Suppressor macrophage (primary cell): ENCODE measurements around the gene PDLIM5.
"Not testable (repeated sequence)": the region's sequence is repeated elsewhere in the genome, so short reads cannot be mapped to it uniquely, and the experiment has no call there.

Experiments used
- DNase-seq, 4 experiments: peaks; one replicate each; pipeline ENCODE4 v3.0.0-alpha.2; 2020 to 2022

Gene PDLIM5

DNA sequence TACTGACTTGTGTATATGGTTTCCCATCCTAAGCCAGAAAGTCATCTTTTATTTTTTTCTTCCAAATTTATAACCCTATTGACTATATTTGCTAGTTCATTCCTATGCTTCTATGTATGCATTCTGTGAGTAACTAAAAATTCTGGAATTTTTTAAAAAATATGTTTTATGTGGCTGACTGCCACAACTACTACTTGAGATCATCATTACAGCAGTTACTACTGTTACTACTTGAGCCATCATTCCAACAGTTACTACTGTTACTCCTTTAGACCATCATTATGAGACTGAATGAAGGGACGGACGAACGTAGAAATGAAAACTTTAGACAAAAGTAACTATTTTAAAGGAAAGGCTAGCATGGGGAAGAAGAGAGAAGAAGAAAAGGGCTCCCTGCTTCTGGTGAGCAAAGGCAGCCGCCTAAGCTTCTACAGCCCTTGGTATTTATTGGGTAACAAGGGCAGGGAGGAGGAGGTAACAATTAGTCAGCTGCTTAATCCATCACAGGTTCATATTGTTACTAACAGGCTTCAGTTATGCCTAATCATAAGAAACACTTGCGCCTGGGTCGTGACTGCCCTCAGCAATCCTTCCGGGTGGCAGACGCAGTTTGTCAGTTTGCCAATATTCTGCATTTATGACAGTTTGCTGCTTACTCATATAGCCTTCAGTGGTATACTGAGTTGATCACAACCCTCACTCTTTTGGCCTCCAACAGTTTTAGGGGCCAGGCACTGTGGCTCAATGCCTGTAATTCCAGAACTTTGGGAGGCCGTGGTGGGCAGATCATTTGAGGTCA lies 80.4 kb downstream of the PDLIM5 start:
- DNase-seq, result no peak

GRCh38 chr4:94533405-94534223 lies 81.9 kb downstream of the PDLIM5 start:
- DNase-seq, result no peak

DNA sequence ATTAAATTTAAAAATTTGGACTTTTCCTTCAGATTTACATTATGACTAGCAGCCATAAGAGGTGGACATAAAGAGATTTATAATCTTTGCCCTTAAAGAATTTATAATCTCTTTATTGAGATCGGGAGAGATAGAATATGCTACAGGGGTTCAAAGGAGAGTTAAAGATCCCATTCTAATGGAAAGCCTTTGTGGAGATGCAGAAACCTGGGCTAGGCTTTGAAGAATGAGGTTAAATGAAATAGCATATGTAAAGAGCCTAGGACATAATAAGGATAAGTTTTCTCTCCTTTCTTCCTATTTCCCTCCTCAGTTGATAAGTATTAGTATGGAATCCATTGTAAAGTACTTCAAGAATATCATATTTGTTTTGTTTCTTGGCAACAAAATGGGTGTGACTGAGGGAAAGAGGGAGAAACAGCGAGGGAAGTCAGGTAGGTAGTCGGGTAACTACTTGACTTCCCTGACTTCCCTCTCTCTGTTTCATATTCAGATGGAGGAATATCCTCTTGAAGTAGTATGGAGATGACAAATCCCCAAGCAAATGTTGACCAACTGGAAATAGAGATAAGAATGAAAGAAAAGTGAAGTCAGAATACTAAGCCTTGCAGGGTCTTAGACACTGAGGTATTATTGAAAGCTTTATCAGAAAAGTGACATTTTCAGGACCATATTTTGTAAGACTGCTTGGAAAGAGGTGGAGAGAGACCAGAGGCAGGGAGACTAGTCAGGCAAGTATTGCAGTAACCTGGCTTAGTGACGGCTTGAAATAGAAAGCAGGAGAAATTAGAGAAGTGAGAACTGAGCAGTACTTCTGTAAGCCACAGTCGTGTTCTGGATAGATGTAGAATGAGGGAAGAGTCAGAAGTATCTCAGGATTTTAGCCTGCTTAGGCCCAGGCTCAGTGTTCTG lies 82.9 kb downstream of the PDLIM5 start:
- peak; percentile 44 to 72 (median 62) for DNase-seq

DNA sequence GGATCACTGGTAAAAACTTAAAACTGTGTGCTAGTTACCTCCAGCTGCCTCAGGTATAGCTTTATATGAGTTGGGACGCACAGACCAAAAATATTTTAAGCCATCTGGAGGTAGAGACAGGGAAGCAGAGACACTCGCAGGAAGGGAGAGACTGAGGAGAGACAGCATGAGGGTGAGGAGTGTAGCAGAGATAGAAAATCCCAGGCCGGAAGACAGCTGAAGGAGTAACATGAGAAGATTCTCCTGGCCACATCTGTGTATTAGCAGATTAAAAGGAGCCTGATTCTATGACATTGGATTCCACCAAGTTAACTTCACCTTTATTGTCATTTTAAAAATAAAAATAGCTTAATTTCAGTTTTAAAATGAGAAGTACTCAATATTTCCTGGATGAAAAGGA lies 84.3 kb downstream of the PDLIM5 start:
- DNase-seq, result no peak

GRCh38 chr4:94536649-94537469 lies 85.1 kb downstream of the PDLIM5 start:
- DNase-seq, result no peak

DNA sequence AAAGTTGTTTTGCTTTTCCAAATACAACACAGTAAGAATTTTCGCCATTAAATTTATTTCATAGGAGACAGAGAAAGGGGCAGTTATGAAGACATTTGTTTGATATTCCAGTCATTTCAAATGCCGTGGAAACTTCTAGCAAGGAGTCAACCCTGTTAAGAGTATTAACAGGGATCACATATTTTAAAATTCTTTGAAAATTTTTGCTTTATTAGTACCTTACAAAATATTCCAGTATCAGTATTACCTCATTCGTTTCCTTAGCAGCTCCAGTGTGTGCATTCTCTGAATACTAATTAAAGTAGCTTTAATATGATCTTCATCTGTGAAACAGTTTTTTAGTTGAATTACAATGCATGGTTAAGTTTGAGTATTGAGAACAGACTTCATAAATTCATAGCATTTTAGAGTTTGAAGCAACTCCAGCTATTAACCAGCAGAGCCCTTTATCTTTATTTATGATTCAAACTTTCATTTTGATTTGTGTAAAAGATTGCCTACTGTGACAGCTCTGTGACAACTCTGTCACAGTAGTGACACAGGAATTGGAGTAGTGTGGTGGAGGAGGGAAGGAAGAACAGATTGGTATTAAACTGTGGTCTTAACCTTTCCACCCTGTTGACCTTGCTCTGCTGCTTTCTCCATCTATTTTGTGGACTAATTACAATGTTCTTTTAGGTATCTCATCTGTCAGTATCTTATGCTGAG lies 86.3 kb downstream of the PDLIM5 start:
- no peak for DNase-seq

- DNase-seq, result no peak
These were observed 88.7 kb downstream of the PDLIM5 start for GRCh38 chr4:94540476-94540875.

DNA sequence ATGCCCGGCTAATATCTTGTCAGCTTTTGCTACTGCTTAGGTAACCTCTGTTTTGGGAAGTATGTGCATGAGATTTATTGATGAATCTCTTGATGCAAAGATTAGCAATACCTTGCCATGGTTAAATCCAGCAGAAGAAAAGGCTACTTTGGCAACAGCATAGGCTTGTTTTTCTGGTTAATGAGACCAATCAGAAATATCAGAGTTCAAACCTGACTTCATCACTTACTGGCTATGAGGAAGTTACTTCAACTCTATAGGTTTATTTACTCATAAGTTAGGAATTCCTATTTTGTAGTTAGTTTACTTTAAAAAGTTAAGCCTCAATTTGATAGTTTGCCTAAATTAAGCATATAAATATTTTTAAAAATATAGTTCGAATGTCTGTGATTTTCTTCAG lies 93.1 kb downstream of the PDLIM5 start:
- DNase-seq, result no peak

DNA sequence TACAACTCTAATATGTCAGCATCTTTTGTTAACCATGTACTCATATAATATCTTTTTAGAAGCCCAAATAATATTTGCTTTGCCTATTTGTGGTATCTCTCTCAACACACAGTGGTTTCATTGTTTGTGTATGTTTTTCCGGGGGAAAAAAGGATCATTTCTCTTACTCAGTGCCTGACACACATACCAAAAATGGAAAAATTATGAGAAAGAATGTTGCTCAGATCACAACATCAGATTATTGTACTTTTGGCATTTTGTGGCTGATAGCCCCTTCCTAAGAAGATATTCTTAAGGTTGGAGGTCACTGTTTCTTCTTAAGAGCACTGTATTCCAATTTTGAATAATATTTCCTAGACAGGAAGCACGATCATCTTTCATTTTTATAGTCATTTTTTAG lies 93.6 kb downstream of the PDLIM5 start:
- DNase-seq, result no peak

DNA sequence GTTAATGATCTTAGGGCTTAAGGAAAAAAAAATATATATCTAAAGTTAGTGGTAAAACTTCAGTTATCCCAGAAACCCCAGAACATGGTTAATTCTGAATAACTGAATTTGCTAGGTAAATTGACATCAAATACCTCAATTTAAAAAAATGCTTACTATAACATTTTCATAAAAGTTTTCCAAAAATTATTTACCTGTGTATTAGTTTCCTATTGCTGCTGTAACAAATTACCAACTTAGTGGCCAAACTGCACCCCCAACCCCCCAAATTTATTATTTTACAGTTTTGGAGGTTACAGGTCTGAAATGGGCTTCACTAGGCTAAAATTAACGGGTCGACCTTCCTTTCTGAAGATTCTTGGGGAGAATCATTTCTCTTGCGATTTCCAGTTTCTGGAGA lies 95.2 kb downstream of the PDLIM5 start:
- DNase-seq, result no peak

- peak; percentile 66 to 89 (median 76) for DNase-seq
These were observed 96.8 kb downstream of the PDLIM5 start for GRCh38 chr4:94548571-94548970.

DNA sequence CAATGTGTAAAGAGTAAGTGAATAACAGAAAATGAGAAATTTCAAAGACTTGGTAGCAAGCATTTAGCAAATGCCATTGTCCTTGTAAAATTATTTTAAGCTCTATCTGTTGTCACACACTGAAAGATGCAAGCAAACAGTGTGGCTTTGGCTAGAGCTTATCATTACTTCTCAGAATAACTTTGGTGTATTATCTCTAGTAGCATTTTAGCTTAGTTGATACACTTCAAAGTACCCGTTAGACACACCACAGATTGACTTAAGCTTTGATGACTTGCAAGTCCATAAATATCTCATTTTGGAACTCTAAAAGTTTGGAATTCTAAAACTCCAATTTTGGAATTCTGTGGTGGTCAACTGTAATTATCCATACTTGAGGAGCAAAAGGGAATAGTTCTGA lies 98.6 kb downstream of the PDLIM5 start:
- DNase-seq, result no peak

GRCh38 chr4:94550851-94551250 lies 99.1 kb downstream of the PDLIM5 start:
- DNase-seq, result no peak

DNA sequence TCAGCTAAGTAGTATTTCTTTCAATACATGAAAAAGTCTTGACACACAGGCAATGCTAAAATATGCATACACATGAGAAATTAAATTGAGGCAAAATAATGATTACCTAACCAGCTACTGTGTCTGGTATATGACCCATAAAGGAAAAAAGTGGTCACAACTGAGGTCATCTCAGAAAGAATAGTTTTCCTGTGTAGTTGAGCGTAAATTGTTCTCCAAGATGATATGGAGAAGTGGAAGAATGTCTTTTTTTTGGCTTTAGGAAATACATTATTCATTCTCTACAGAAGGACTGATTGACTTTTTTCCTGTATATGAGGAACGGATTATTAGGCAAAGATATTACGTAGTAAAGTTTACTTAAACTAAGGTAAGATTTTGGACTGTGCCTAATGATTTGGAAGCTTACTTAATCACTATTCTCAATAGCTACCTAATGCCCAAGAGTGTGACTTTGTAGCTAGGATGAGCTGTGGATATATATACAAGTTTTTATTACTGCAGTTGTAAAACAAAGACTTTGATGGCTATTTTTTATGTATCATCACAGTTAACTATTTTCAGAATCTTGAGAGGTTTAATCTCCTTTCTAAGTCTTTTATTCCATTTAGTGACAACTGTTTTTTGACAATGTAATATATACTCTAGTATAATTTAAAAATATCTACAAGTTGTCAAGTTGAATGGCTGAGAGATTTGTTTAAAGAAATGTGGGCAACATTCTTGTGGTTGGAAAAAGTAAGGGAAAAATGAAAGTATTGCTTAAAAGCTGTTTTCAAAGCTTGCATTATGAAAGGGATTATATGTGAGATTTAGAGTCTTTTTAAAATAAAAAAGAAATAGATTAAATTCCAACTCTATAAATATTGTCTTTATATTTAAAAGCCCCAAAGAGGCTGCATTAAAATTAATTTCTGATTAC lies 100.2 kb downstream of the PDLIM5 start:
- DNase-seq, result peak in 1 of 4 experiments; percentile 19

DNA sequence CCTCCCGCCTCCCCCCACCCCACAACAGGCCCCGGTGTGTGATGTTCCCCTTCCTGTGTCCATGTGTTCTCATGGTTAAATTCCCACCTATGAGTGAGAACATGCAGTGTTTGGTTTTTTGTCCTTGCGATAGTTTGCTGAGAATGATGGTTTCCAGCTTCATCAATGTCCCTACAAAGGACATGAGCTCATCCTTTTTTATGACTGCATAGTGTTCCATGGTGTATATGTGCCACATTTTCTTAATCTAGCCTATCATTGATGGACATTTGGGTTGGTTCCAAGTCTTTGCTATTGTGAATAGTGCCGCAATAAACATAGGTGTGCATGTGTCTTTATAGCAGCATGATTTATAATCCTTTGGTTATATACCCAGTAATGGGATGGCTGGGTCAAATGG lies 104.3 kb downstream of the PDLIM5 start:
- DNase-seq, result not testable (repeated sequence)

GRCh38 chr4:94557632-94558031 lies 105.9 kb downstream of the PDLIM5 start:
- DNase-seq, result not testable (repeated sequence)

DNA sequence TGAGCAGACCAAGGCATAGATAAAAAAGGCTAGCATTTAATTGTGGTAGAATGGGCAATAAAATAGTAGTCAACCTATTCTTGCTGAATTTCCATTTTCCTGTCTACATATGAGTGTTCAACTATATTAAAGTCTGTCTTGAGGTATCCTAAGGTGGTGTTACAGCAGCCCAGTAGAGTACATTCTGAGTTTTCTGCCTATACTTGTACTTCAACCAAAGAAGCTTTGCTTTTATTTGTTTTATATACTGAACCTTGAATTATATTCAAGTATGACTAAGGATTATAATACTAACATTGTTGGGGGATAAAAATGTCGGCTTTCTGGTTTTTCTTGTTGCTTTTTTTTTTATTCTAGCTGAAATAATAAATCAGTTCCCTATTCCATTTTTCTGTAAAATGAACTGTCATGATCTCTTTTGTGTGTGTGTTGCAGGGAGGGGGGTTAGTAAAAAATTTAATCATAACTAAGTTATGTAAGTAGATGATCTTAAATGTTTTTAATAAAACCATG lies 106.7 kb downstream of the PDLIM5 start:
- no peak for DNase-seq

GRCh38 chr4:94559351-94559806 lies 107.6 kb downstream of the PDLIM5 start:
- DNase-seq, result no peak

DNA sequence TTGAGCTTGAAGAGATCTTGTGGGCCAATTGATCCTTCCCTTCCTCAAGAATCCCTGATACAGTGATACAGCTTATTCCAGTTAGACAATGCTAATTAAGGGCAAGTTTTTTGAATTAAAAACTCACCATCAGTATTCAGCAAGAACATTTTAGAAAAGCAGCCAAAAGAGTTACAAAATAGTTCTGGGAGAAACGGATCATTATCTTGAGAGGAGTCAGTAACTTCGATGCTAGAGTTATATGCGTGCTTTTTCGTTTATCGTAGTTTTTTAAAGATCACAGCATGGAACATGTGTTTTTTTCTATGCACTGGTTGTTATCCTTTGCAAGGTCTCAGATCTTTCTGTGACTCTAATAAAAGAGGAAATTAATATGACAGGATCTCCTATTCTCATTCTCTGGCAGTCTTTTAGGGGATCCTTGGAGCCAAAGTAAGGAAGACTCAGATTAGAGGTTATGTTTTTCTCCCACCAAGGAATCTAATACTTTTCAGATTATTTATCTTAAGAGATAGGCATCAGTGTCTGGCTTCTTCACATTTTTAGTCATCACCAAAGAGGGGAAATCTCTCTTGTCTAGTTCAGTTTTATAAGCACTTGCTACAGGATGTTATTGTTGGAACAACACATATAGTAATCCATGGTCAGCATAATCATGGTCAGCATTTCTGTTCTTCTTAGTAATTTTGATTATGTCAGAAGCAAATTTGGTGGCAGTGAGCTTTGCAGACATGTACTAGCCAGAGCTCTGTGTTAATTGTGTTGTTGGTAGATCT lies 109.7 kb downstream of the PDLIM5 start:
- peak in 2 of 4 experiments; percentile 30 to 40 for DNase-seq
